Gastrocnemius medialis (tissue), 4 donors: Measurements from ENCODE around the gene PRKCA.

ENCODE experiments used
- CTCF ChIP-seq, 5 experiments: fragments of 450-650 bp in 3 of 5; fragments of 200-600 bp in 2 of 5; sonication (generic) in 2 of 5; IDR thresholded peaks in 4 of 5; conservative IDR thresholded peaks in 1 of 5; 1 replicate in 4 of 5; 2 replicates in 1 of 5; pipeline ENCODE4 v1.5.1; 2016 to 2019; ENCODE audit warnings: antibody characterized with exemption in 5 of 5, mild to moderate bottlenecking in 3 of 5, moderate library complexity in 3 of 5
- POLR2A ChIP-seq, 2 donors: fragments of 450-650 bp; IDR thresholded peaks; one replicate each; pipeline ENCODE4 v1.6.1; 2017; ENCODE audit warnings: antibody characterized with exemption in 2 of 2, mild to moderate bottlenecking in 2 of 2, moderate library complexity in 2 of 2

DNA sequence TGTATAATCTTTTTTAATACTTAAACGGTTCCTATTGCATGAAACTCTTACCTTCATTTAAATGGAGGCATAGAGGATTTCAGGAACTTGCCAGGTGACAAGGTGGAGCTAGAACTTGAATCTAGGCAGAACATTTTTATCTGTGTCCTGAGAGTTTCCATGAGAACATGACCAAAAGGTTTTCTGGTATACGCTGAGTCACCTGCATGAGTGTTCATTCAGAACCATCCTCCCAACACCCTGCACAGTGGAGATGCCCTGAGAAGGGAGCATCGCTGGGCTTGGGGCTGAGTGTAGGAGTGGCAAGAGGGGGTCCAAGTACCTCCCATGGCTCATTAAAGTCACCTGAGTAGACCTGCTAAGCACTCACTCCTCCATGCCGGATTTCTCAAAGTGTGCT is 362.8 kb downstream of the PRKCA start:
- TF ChIP-seq POLR2A (IDR thresholded peaks at IDR 0.05) (no peak), CTCF (IDR thresholded peaks at IDR 0.05 in 4 of 5, conservative IDR thresholded peaks at IDR 0.05 in 1 of 5) (no peak)
